Sigmoid colon (tissue), 4 donors: Measurements from ENCODE around the gene PRKN.

ENCODE experiments used
- CTCF ChIP-seq, 4 experiments: fragments of 450-650 bp in 3 of 4; fragments of 200-600 bp in 1 of 4; IDR thresholded peaks; one replicate each; pipeline ENCODE4 v1.5.1; 2016 to 2019; ENCODE audit warnings: antibody characterized with exemption in 4 of 4, mild to moderate bottlenecking in 3 of 4, moderate library complexity in 2 of 4
- EP300 ChIP-seq, 4 donors: sonication (generic); formaldehyde crosslinking; IDR thresholded peaks; one replicate each; pipeline ENCODE4 v1.6.1; 2017; ENCODE audit warnings: antibody characterized with exemption in 4 of 4
- POLR2A ChIP-seq, 2 donors: fragments of 450-650 bp; IDR thresholded peaks; one replicate each; pipeline ENCODE4 v1.6.1; 2016; ENCODE audit warnings: antibody characterized with exemption in 2 of 2, mild to moderate bottlenecking in 2 of 2, moderate library complexity in 2 of 2
- POLR2AphosphoS5 ChIP-seq, 4 donors: sonication (generic); formaldehyde crosslinking; IDR thresholded peaks; one replicate each; pipeline ENCODE4 v1.6.1; 2017; ENCODE audit warnings: antibody characterized with exemption in 4 of 4

DNA sequence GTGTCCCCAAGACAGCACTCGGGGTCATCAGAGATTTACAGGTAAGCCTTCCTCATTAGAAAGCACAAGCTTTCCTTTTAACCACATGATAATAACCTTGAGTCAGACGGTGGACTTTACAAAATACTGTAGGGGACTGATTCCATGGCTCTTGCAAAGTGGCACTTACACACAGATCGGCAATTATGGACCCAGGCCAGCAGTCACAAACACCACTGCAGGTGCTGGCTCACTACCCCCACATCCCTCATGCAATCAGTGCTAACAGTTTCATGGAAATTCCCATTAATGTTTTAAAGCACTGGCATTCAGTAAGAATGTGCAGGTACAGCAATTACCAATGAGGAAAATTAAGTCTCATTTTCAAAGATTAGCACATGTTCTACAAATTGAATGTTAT, 516.5 kb downstream of the PRKN start:
- TF ChIP-seq CTCF (IDR thresholded peaks at IDR 0.05) (no peak), EP300 (IDR thresholded peaks at IDR 0.05) (no peak), POLR2A (IDR thresholded peaks at IDR 0.05) (no peak), POLR2AphosphoS5 (IDR thresholded peaks at IDR 0.05) (no peak)
